HG03095 (cell line): Measurements from ENCODE around the gene GM2A.
A peak's percentile ranks its signal among the peaks of the same experiment; 100 is the strongest.
"Not testable (repeated sequence)": the region's sequence is repeated elsewhere in the genome, so short reads cannot be mapped to it uniquely, and the experiment has no call there.

Experiments used
- ATAC-seq: cut with Tn5 transposase; IDR thresholded peaks from one replicate; pipeline ENCODE4 v1.9.1; 2021; ENCODE audit warnings: moderate library complexity; ENCODE audit not compliant: unreplicated experiment

Gene GM2A

DNA sequence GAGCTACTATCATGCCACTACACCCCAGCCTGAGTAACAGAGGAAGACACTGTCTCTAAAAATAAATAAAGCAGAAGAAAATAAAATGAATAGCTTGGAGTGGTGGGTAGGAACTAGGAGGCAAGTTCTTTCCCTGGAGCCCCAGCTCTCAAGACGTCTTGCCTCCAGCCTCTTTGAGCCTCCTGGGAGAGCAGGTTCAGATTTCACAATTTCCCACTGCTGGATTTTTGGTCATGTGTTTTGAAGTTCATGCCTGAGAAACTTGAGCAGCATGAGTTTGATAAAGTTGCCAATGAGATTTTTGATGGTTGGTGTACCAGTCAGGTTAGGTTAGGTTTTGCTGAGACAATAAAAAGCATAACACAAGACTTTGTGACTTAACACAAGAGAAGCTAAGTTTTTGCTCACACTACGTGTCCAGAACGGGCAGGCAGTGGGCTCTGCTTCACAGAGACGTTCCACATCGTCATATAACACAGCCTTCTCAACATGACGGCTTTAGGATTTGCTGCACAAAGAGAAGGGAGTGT is 25.0 kb upstream of the GM2A start:
- no peak for ATAC-seq

DNA sequence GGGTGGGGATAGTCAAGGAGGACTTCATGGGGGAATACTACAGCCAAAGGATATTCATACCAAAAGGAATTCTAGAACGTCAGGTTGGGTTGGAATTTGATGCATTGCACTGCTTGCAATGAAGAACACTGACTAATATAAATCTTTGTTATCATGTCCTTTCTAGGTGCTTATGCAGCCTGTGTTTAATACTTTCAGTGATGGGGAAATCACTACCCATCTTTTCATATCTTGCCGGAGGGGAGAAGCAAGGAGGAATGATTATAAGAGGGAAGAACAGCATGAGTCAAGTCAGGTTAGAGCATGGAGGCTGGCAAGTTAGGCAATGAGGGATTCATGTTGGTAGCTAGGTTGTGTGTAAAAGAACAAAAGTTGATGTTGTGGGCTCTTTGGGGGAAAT is 24.0 kb upstream of the GM2A start:
- no peak for ATAC-seq

DNA sequence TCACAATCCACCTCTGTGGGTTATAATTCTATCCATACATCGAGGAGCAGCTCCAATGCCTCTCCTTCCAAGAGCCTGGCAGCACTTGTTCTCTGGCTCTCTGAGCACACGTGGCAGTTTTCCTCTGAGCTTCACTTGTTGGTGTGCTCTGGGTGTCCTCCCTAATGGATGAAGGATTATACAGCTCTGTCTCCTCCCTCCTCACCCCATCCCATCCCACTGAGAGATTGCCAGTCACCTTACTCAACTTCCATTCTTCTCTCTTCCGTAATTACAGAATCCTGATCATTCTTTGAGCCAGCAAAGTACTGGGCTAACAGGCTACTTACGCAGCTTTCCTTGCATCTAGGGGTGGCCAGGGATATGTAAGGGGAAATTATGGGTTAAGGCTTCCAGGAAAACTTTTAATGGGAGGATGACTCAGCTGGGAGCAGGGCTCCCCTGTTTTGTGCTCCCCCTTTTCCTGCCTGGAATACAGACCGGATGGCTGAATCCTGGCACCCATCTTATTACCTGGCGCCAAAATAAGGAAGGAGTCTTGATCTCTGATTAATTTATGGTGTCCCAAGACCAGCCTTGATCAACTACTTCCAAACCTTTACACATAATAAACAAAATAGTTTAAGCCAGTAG is 22.8 kb upstream of the GM2A start:
- ATAC-seq = no peak

DNA sequence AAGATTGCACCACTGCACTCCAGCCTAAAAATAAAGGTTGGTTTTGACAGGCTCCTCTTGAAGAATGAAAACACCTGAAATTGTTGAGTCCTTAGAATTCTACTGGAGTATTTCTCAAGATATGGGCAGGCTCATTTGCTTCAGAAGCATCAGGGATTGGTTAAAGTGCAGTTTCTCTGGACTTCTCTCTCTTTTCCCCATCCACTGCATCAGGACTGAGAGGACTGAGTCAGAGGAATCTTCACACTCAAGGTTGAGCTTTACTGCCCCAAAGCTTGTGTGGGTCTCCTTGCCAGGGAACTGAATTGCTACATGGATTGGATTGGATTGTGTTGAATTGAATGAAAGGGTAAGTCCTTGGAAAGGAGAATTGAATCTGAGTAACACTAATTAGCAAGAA is 21.6 kb upstream of the GM2A start:
- ATAC-seq = no peak

DNA sequence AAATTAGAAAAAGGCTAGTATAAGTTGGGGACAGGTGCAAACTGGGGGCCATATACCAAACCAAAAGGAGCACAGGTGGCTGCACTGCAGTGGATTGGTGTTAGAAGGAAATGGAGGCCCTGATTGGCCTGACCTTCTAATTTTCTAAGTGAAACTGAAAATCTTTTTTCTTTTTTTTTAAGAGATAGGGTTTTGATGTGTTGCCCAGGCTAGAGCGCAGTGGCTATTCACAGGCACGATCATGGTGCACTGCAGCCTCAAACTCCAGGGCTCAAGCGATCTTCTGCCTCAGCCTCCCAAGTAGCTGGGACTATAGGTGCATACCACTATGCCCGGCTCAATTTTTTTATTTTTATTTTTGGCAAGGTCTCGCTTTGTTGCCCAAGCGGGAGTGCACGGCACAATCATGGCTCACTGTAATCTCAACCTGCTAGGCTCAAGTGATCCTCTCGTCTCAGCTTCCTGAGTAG is 19.3 kb upstream of the GM2A start:
- ATAC-seq = peak; percentile 44

DNA sequence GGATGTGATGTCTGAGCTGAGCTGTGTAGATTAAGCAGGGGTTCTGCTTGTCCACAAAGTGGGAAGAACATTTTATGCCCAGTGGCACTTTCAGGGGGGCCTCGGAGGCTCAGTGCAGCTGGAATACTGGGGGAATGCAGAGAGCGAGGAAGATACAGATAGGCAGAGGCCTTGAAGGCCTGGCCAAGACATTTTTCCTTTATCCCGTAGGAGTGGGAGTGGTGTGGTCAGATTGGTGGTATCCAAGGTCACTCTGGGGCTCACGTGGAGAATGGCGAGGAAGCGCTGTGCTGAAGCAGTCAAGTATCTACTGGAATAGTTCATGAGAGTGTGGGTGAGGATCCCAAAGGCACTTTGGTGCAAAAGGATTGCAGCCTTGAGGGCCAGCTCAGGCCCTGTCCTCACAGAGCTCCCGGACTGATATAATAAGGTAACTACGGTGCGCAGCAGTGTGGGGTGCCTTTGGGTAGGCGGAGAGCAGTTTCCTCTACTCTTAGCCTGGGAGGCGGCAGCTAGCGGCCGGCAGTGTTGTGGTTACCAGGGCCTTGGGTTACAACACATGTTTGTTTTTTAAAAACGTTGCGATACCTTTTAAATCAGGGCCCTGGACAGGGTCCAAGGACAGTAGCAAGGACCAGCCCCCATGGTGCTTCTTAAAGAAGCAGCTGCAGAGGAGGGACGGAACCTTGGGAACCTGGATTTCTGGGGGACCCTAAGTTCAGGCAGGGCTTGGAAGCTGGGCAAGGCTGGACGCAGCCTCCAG is 18.3 kb upstream of the GM2A start:
- peak; percentile 66 for ATAC-seq

DNA sequence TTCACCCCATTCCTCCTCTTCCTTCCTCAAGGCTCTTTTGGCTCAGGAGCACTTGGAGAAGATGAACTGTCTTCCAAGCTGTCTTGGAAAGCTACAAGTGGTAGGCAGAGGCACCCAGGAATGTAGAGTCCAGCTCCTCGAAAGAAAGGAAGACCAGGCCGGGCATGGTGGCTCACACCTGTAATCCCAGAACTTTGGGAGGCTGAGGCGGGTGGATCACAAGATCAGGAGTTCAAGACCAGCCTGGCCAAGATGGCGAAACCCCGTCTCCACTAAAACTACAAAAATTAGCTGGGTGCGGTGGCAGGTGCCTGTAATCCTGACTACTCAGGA is 17.8 kb upstream of the GM2A start:
- not testable (repeated sequence) for ATAC-seq

DNA sequence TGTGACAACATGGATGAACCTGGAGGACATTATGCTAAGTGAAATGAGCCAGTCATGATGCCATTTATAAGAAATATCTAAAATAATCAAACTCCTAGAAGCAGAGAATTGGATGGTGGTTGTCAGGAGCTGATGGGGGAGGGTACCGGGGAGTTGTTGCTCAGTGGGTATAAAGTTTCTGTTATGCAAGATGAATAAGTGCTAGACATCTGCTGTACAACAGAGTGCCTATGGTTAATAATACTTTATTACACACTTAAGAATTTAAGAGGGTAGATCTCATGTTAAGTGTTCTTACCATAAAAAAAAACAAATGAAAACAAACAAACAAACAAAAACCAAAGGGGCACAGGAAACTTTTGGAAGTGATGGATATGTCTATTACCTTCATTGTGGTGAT is 16.1 kb upstream of the GM2A start:
- no peak for ATAC-seq

DNA sequence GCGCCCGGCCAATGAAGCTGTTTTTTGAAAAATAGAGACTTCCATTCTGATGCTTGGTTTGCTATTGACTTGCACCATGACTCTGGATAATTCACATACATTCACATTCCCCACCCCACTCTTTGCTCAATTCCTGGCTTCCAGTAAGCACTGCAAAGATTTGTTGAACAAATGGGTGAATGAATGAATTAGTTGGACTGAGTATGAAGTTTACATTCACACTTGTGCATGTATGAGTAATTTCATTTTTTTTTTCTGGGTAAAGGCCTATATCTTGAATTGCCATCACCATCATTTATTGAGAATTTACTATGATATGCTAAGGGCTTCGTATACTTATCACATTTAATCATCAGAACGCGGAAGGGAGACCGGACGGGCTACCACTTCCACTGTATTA is 15.3 kb upstream of the GM2A start:
- no peak for ATAC-seq

DNA sequence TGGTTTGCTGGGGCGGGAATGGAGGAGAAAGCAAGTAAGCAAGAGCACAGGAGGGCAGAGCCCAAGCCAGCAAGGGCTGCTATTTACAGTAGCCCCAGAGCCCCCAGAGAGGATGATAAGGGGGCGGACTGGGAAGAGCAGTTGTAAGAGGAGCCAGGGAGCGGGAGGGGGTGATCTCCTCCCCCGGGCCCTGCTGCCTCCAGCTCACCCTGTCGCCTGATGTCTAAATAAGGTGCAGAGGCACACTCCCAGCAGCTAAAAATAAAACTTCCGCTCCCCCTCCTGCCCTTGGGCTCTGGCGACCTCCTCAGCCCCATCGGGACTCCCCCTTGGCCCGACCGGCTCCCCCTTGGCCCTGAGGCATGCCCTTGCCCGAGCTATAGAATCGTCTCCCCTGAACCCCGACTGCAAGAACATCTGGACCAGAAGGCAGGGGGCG is 14.7 kb upstream of the GM2A start:
- ATAC-seq = peak; percentile 35

DNA sequence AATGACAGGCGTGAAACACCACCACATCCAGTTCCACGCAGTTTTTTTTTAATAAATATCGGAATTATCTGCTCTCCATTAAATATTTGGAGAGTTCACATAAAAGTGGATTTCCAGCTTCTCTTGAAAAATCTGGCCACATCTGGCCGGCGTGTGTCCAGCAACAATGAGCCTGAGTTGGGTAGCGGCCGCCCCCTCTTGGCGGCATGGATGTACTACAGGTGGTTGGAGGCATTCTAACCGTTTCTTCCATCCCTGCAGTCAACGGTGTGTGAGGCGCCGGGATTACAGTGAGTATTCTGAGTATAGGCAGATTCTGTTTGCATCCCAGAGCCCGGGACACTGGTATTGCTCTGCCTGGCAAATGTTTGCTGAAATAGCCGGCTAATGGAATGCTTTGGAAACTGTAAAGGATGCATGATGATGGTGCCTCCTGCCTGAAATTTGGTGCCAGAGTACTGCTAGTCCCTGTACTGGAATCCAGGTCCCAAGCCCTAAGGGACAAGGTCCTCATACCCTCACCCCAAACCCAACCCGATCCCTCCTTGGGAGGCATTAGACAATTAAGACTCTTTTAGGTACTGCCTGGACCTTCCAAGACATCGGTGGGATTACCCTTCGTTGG is 13.6 kb upstream of the GM2A start:
- no peak for ATAC-seq

DNA sequence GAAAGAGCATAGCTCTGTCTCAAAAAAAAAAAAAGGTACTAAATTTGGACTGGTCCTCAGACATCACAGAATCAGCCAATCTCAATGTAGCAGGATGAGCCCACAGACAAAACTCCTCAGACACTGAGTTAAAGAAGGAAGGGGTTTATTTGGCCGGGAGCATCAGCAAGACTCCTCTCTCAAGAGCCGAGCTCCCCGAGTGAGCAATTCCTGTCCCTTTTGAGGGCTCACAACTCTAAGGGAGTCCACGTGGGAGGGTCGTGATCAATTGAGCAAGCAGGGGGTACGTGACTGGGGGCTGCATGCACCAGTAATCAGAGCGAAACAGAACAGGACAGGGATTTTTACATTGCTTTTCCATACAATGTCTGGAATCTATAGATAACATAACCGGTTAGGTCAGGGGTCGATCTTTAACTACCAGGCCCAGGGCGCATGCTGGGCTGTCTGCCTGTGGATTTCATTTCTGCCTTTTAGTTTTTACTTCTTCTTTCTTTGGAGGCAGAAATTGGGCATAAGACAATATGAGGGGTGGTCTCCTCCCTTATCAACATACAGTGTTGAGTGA is 12.6 kb upstream of the GM2A start:
- not testable (repeated sequence) for ATAC-seq

DNA sequence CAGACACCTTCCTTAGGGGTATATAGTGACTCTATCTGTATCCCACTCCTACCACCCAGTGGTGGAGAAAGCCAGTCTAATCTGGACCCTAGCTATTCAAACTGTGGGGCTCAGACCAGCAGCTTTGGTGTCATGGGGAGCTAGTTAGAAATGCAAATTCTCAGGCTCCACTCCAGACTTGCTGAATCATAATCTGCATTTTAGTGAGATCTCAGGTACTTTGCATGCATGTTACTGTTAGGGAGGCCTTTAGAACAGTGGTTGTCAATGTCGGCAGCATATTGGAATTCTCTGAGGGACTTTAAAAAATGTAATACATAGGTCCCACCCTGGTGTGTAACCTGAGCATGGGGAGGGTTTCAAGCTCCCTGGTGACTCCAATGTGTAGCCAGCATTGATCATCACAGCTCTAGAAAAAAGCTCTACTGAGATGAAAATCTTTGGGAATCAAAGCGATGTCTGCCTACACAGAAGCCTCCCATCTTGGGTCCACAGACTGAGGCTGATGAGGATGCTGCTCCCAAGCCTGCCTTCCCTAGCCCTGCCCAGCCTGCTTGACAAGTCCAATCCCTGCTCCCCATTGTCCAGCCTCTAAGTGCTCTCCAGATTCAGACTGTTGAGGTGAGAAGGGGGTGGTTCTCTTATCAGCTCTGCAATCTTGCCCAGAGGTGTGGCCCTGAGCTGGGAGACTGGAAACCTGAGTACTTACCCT is 11.9 kb upstream of the GM2A start:
- ATAC-seq = peak; percentile 33

DNA sequence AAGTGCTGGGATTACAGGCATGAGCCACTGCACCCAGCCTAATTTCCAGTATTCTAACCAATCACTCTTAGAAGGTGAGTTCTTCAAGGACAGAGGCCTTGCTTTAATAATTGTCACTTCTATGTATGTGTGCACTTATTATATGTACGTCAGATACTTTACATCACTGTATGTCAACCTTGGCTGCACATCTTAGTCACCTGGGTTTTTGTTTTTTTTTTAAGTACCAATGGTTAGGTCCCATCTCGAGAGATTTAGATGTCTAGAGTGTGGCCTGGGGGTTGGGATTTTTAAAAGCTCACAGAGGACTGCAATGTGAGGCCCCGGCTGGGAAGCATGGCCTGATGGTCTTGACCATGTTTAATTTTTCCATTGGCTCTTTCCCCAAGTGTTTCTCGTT is 9.9 kb upstream of the GM2A start:
- ATAC-seq = no peak

DNA sequence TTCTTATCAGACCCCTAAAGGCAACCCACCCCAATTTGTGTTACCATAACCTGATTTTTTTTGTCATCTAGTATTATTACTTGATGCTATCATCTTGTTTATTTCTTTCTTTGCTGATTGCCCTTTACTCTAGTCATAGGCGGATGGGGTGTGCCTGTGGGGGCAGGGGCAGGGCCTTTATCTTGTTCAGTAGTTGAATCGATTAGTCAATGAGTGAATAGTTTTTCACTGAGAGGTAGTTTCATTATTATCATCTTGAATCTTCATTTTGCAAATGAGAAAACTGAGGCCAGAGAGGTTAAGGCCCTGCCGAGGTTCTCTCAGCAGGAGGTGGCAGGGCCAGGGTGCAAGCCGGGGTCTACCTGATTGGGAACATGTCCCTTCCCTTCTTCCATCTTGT is 9.4 kb upstream of the GM2A start:
- ATAC-seq = no peak

DNA sequence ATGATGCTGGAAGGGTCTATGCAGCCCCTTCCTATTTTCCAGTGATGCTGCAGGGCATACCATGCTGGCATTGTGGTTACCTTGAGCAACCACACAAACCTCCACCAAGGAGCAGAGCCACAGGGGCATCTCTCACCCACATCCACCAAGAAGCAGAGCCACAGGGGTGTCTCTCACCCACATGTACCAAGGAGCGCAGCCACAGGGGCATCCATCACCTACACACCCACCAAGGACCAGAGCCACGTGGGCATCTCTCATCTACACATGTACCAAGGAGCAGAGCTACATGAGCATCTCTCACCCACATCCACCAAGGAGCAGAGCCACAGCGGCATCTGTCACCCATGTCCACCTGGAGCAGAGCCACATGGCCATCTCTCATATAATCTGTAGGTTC is 8.8 kb upstream of the GM2A start:
- ATAC-seq = no peak

DNA sequence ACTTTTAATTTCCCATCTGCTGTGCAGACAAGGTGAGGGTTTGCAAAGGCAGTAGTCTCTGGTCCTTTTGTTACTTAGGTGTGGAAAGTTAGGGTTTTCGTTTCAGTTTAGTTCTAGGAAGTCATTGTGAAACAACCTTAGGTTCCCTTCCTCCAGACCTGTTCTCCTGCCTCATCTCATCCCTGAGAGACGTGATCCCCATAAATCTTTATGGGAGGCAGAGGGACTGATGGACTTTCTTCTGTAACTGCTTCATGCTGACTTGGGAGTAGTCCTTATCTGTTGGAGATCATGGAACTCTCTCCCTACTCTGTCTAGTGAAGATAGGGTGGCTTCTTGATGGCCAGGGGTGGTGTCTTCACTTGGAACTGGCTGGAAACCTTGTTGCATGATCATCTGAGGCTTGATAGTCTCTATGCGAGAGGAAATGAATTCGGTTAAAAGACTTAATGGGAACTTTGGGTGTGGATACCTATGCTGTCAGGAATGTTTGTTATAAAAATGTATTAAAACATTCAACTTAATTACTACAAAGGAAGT is 7.2 kb upstream of the GM2A start:
- ATAC-seq = no peak

DNA sequence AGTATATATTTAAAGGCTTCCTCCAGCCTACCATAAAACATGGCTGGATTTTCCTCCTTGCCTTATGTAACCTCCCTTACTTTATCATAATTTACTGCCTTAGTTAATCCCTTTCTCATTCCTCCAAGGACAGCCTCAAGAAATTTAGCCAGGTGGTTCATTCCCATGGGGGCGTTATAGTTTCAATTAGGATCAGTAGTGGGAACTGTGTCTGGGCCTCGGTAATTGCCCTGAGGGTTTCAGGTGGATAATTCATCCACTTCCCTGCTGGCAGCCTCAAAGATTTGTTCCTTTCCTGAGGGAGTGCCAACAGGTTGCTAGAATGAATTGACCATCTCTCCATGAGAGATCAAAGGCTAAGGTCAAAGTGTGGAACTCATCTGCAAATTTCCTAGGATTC is 4.3 kb upstream of the GM2A start:
- ATAC-seq = no peak

DNA sequence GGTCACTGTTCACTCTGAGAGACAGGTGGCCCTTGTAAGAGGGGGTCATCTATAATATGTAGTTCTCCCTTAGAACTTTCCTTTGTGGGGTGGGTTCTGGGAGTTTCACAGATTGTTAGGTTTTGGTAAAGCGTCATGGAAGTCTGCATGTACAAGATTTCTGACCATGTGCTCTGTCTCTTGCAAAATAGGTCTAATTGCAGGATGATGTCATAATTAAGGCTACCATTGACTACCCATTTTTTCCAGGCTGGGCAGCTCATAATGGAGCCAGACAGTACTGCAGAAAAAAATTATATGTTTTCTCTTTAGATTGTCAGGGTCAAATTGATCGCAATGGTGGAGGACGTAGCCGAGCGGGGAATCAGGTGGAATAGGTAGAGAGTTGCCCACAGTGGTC is 3.7 kb upstream of the GM2A start:
- ATAC-seq = no peak

DNA sequence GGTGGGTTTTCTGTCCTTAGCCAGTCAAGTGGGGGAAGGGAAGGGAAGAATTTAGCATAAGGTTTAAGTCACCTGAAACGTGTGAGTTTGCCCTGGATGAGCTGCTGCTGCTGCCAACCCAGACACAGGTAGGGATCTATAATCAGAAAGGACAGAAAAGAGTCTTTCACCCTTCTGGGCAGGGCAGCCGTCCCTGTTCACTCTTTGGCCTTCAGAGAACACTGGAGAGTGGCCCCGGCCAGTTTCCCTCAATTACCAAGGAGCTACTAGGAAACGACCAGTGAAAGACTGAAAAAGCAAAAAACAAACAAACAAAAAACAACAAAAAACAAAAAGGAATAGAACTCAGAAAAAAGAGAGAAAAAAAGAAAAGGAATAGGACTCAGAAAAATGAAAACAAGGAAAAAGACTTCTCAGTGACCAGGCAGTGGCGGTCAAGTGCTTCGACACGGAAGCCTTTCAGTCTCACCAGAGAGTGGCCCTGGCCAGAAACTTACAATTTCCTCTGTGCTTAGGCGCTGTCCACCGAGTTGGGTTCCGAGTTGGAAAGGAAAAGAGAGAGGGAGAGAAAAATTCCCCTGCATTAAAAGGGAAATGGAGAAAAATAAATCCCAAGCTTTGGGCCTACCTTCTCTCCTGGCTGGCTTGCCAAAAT is 2.5 kb upstream of the GM2A start:
- ATAC-seq = no peak
